ENCODE results near the gene ATOH1.

ATOH1 gene

GRCh38 chr4:93831716-93832496 lies 3.4 kb downstream of the ATOH1 start:
- no peak for TF ChIP-seq CTCF (conservative IDR thresholded peaks at IDR 0.05; ENCODE audit: control insufficient read depth, insufficient read depth, low read depth, low read length)
- no peak overlapping the region for H3K4me3 ChIP-seq (ENCODE audit: control insufficient read depth, low read depth, low read length)
- no peak for DNase-seq (ENCODE audit: low read depth)

DNA sequence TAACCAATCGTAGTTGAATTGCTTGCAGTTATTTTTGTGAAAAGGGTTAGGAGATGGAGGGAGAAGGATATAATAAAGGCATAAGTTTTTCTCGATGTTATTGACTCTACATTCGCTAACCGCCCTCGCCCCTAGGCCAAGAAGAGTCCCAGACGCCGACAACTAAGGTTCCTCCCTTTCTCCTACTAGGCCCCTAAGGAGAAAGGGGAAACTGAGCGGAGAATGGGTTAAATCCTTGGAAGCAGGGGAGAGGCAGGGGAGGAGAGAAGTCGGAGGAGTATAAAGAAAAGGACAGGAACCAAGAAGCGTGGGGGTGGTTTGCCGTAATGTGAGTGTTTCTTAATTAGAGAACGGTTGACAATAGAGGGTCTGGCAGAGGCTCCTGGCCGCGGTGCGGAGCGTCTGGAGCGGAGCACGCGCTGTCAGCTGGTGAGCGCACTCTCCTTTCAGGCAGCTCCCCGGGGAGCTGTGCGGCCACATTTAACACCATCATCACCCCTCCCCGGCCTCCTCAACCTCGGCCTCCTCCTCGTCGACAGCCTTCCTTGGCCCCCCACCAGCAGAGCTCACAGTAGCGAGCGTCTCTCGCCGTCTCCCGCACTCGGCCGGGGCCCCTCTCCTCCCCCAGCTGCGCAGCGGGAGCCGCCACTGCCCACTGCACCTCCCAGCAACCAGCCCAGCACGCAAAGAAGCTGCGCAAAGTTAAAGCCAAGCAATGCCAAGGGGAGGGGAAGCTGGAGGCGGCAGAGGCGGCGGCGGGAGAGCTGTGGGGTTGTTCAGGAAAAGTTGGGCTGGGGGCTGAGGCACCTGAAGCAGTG lies 5.9 kb downstream of the ATOH1 start:
- no peak overlapping the region for H3K4me3 ChIP-seq (ENCODE audit: control insufficient read depth, low read depth, low read length)
- no peak for TF ChIP-seq CTCF (conservative IDR thresholded peaks at IDR 0.05; ENCODE audit: control insufficient read depth, insufficient read depth, low read depth, low read length)
- no peak for DNase-seq (ENCODE audit: low read depth)

DNA sequence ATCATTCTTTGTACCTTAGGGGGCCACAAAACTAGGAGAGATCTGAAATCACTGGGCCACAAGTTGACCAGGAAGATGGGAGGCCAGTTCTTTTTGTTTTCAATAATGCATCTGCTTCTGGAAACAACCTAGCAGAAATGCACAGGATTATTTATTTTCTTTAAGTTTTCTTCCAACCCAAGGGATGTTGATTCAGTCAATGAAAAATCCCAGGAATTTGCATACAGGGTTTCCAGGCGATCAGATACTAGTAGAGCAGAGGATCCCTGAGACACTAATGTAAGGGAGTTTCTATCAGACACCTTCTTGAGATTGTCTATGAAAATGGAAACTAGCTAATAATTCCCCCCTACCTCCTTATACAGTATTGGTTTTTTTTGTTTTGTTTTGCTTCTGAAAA lies 7.4 kb downstream of the ATOH1 start:
- TF ChIP-seq CTCF (conservative IDR thresholded peaks at IDR 0.05; ENCODE audit: control insufficient read depth, insufficient read depth, low read depth, low read length) = no peak
- DNase-seq (ENCODE audit: low read depth) = no peak
- H3K4me3 ChIP-seq (ENCODE audit: control insufficient read depth, low read depth, low read length) = no peak overlapping the region

DNA sequence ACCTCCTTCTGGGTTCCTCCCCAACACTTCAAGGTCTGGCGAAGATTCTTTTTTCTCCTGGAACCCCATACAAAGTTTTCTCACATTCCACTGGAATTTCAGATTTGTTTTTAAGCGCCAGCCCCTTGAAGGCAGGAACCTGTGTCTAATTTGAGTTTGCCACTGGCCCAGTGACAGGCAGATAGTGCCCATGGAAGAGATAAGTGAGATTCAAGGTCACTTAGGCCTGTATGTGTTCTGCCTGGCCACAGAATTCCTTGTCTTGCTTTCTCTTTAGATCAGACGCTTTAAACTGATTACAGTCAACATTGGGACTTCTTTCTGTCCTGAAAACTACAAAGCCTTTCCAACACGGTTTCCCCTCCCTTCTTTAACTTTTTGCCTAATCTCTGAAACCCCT lies 11.2 kb downstream of the ATOH1 start:
- TF ChIP-seq CTCF (conservative IDR thresholded peaks at IDR 0.05; ENCODE audit: control insufficient read depth, insufficient read depth, low read depth, low read length) = no peak
- no peak overlapping the region for H3K4me3 ChIP-seq (ENCODE audit: control insufficient read depth, low read depth, low read length)
- no peak for DNase-seq (ENCODE audit: low read depth)

GRCh38 chr4:93841803-93842345 lies 13.3 kb downstream of the ATOH1 start:
- no peak for TF ChIP-seq CTCF (conservative IDR thresholded peaks at IDR 0.05; ENCODE audit: control insufficient read depth, insufficient read depth, low read depth, low read length)
- DNase-seq (ENCODE audit: low read depth) = no peak
- no peak overlapping the region for H3K4me3 ChIP-seq (ENCODE audit: control insufficient read depth, low read depth, low read length)

DNA sequence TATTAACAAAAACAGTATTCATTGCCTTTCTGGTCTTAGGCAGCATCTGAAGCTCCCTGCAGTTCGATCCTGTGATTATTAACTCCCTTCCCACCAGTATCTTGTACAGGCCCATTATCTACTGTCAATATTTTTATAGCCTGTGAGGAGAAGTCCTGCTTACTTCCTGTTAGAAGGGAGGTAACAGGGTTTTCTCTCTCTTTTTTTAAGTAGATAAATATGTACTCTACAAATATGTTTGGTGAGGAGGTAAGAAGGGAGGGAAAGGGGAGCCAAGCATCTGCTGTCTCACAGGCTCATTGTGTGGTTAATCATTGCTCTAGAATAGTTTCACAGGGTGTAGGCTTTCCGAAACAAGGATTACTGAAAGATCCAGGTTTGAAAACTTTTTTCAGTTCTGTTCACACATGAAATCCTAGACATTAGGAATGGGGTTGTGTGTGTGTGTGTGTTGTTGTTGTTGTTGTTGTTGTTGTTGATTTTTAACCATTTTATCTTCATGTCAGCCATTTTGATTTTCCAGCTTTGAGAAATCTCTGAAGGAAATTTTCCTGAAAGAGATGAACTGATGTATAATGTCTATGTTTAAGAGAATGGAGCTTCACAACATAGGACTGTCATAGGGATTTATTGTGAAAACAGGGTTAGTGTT lies 14.2 kb downstream of the ATOH1 start:
- no peak overlapping the region for H3K4me3 ChIP-seq (ENCODE audit: control insufficient read depth, low read depth, low read length)
- no peak for TF ChIP-seq CTCF (conservative IDR thresholded peaks at IDR 0.05; ENCODE audit: control insufficient read depth, insufficient read depth, low read depth, low read length)
- no peak for DNase-seq (ENCODE audit: low read depth)
